Endothelial cell of umbilical vein (primary cell): ENCODE measurements around the gene THEM5.
"Not testable (repeated sequence)": the region's sequence is repeated elsewhere in the genome, so short reads cannot be mapped to it uniquely, and the experiment has no call there.

Experiments
- CTCF ChIP-seq, 2 donors: IDR thresholded peaks; 1 replicate in 1 of 2; 2 replicates in 1 of 2; pipeline ENCODE4 v1.5.1; 2011; ENCODE audit warnings: low read length in 2 of 2, mild to moderate bottlenecking in 2 of 2, moderate library complexity in 2 of 2, control low read depth in 1 of 2, inconsistent platforms in 1 of 2, low read depth in 1 of 2; ENCODE audit not compliant: insufficient read depth in 1 of 2; ENCODE audit errors: extremely low read depth in 1 of 2
- POLR2AphosphoS5 ChIP-seq: IDR thresholded peaks from 2 replicates; pipeline ENCODE4 v1.6.1; 2012; ENCODE audit warnings: low read depth, mild to moderate bottlenecking, control low read depth, low read length, moderate library complexity; ENCODE audit not compliant: insufficient read depth

- not testable (repeated sequence) for TF ChIP-seq POLR2AphosphoS5; CTCF (IDR thresholded peaks at IDR 0.05; ENCODE audit: extremely low read depth in 1 of 2, insufficient read depth in 1 of 2, low read depth in 1 of 2, low read length in 2 of 2)
These were observed 47.3 kb upstream of the THEM5 start for GRCh38 chr1:151900804-151901203.
